NB4 (cell line): ENCODE measurements around the gene TMEM164.

Source experiments
- TF ChIP-seq, protein P1 (sequence below): IDR thresholded peaks from one replicate; pipeline ENCODE4 v1.5.1; 2012; ENCODE audit warnings: low read depth, low read length
- TF ChIP-seq, protein P2 (sequence below): IDR thresholded peaks from 2 replicates; pipeline ENCODE4 v1.6.1; 2011; ENCODE audit warnings: low read depth, low read length

DNA sequence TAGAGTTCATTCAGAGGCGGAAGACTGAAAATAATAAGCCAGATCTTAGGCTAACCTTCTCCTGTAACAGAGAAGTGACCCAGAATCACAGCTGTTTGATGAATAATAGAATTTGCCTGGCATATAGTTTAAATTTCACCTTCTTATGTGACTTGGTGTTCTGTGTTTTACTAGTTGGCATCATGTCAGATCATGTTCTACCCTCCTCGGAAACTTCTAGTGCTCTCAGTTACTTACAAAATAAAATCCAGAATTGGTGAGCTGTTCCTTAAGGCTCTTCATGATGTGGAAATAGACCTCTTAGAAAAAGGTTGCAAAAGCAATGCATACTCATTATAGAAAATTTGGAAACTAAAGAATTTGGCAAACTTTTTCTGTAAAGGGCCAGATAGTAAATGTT, 31.1 kb downstream of the TMEM164 start:
- TF ChIP-seq, protein P1, sequence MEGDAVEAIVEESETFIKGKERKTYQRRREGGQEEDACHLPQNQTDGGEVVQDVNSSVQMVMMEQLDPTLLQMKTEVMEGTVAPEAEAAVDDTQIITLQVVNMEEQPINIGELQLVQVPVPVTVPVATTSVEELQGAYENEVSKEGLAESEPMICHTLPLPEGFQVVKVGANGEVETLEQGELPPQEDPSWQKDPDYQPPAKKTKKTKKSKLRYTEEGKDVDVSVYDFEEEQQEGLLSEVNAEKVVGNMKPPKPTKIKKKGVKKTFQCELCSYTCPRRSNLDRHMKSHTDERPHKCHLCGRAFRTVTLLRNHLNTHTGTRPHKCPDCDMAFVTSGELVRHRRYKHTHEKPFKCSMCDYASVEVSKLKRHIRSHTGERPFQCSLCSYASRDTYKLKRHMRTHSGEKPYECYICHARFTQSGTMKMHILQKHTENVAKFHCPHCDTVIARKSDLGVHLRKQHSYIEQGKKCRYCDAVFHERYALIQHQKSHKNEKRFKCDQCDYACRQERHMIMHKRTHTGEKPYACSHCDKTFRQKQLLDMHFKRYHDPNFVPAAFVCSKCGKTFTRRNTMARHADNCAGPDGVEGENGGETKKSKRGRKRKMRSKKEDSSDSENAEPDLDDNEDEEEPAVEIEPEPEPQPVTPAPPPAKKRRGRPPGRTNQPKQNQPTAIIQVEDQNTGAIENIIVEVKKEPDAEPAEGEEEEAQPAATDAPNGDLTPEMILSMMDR = no peak
- TF ChIP-seq, protein P2, sequence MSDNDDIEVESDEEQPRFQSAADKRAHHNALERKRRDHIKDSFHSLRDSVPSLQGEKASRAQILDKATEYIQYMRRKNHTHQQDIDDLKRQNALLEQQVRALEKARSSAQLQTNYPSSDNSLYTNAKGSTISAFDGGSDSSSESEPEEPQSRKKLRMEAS = no peak
